B cell (primary cell): ENCODE measurements around the gene CCNK. TPM values are rescaled to one million over a fixed set of nuclear protein-coding genes. Genes with fewer than 3 reads are reported as not detected.

Experiments
- ATAC-seq: fragments of 200-7000 bp; cut with Tn5 transposase; one replicate; pipeline ENCODE4 v1.10.0; 2021; ENCODE audit warnings: low read depth, mild to moderate bottlenecking, moderate number of reproducible peaks, moderate library complexity
- CTCF ChIA-PET: fragments of 350-600 bp; sonication (Branson Sonifier 250); formaldehyde crosslinking; loops from one replicate; lab custom pipeline; 2021; ENCODE audit warnings: antibody characterized with exemption, inconsistent platforms; lab: Charles Lee
- POLR2A ChIA-PET: fragments of 350-600 bp; sonication (Branson Sonifier 250); formaldehyde crosslinking; loops from one replicate; lab custom pipeline; 2021; ENCODE audit warnings: antibody characterized with exemption; lab: Charles Lee
- DNase-seq: peaks from one replicate; pipeline ENCODE4 v3.0.0; 2013
- H2AFZ ChIP-seq: 2 replicates; pipeline ENCODE4 v1.6.1; 2012; ENCODE audit warnings: mild to moderate bottlenecking, low read depth, low read length; ENCODE audit not compliant: insufficient read depth, poor library complexity, severe bottlenecking
- H3K27ac ChIP-seq, 2 donors: 1 replicate in 1 of 2; 2 replicates in 1 of 2; pipeline ENCODE4 v1.5.1; 2012 to 2013; ENCODE audit warnings: low read length in 2 of 2, mild to moderate bottlenecking in 2 of 2, moderate library complexity in 1 of 2
- H3K27me3 ChIP-seq, 4 experiments: fragments of 200-600 bp in 1 of 4; sonication (generic) in 1 of 4; replicated peaks in 1 of 4; 1 replicate in 2 of 4; 2 replicates in 2 of 4; pipeline versions ENCODE4 v1.6.1 to v1.7.0; 2013 to 2016; ENCODE audit warnings: low read length in 3 of 4, mild to moderate bottlenecking in 2 of 4, mixed read lengths in 1 of 4, moderate library complexity in 1 of 4; ENCODE audit not compliant: insufficient read depth in 4 of 4, control insufficient read depth in 3 of 4; ENCODE audit errors: control extremely low read depth in 1 of 4
- H3K36me3 ChIP-seq, 2 experiments: replicated peaks in 1 of 2; 1 replicate in 1 of 2; 2 replicates in 1 of 2; pipeline versions ENCODE4 v1.6.1 to v1.7.1; 2013; ENCODE audit warnings: low read length in 1 of 2; ENCODE audit not compliant: insufficient read depth in 2 of 2, control insufficient read depth in 1 of 2; ENCODE audit errors: control extremely low read depth in 1 of 2, extremely low read depth in 1 of 2
- H3K4me1 ChIP-seq, 2 donors: fragments of 200-600 bp in 1 of 2; sonication (generic) in 1 of 2; 1 replicate in 1 of 2; 2 replicates in 1 of 2; pipeline versions ENCODE4 v1.5.1 to v1.6.1; 2013 to 2017; ENCODE audit warnings: low read length in 2 of 2; ENCODE audit not compliant: control insufficient read depth in 2 of 2, insufficient read depth in 2 of 2
- H3K4me2 ChIP-seq: replicated peaks from 2 replicates; pipeline ENCODE3; 2012; ENCODE audit warnings: mild to moderate bottlenecking, low read depth, low read length; ENCODE audit not compliant: poor library complexity, severe bottlenecking
- H3K4me3 ChIP-seq, 5 experiments: fragments of 200-600 bp in 1 of 5; sonication (generic) in 1 of 5; 1 replicate in 3 of 5; 2 replicates in 2 of 5; pipeline versions ENCODE4 v1.5.1 to v1.7.0; 2011 to 2016; ENCODE audit warnings: low read length in 4 of 5, mild to moderate bottlenecking in 4 of 5, low read depth in 2 of 5, control low read depth in 1 of 5, moderate library complexity in 1 of 5; ENCODE audit not compliant: insufficient read depth in 1 of 5; ENCODE audit errors: control extremely low read depth in 1 of 5, extremely low read depth in 1 of 5
- H3K79me2 ChIP-seq: fragments of 200-600 bp; sonication (generic); one replicate; pipeline ENCODE4 v1.6.0; 2016; ENCODE audit warnings: low read length; ENCODE audit not compliant: control insufficient read depth, insufficient read depth
- H3K9ac ChIP-seq: fragments of 200-600 bp; sonication (generic); 2 replicates; pipeline ENCODE4 v1.6.1; 2017; ENCODE audit warnings: mild to moderate bottlenecking, low read length, moderate library complexity
- H3K9me3 ChIP-seq, 3 donors: one replicate each; pipeline versions ENCODE4 v1.6.1 to v1.7.1; 2013; ENCODE audit warnings: low read length in 2 of 3; ENCODE audit not compliant: control insufficient read depth in 2 of 3, insufficient read depth in 1 of 3; ENCODE audit errors: control extremely low read depth in 1 of 3
- H4K20me1 ChIP-seq: 2 replicates; pipeline ENCODE4 v1.6.0; 2012; ENCODE audit warnings: mild to moderate bottlenecking, low read length; ENCODE audit not compliant: insufficient read depth, control insufficient read depth, poor library complexity, severe bottlenecking
- H3K27ac Mint-ChIP-seq: one replicate; pipeline ENCODE4 v1.8.0; 2021; ENCODE audit warnings: mixed read lengths
- H3K27me3 Mint-ChIP-seq: one replicate; pipeline ENCODE4 v1.8.0; 2021; ENCODE audit warnings: mixed read lengths
- H3K4me1 Mint-ChIP-seq: one replicate; pipeline ENCODE4 v1.8.0; 2021; ENCODE audit warnings: mixed read lengths
- H3K4me3 Mint-ChIP-seq: one replicate; pipeline ENCODE4 v1.8.0; 2021; ENCODE audit warnings: mixed read lengths
- H3K9me3 Mint-ChIP-seq: one replicate; pipeline ENCODE4 v1.8.0; 2022; ENCODE audit warnings: mixed read lengths; ENCODE audit not compliant: insufficient read depth
- EZH2 ChIP-seq: IDR thresholded peaks from 2 replicates; pipeline ENCODE4 v1.6.1; 2012; ENCODE audit warnings: borderline replicate concordance, low read depth, mild to moderate bottlenecking, moderate library complexity, low read length; ENCODE audit not compliant: insufficient read depth, poor library complexity, severe bottlenecking
- WGBS: methylation state at CpG from one replicate; pipeline ENCODE4 v1.1.5; 2013; ENCODE audit warnings: missing lambda C conversion rate; ENCODE audit not compliant: insufficient coverage; 5-methylcytosine and 5-hydroxymethylcytosine counted together
- intact Hi-C: fragments of 100-400 bp; cut with micrococcal nuclease; formaldehyde crosslinking; loops from one replicate; pipeline ENCODE4 v1.10.0; 2022
- polyA plus RNA-seq: library from polyadenylated mRNA; depleted of rRNA; stranded (reverse); fragments of >200 nt; gene quantifications from 2 replicates; pipeline ENCODE4 v1.2.3, GENCODE V29; 2012
- total RNA-seq, 2 donors: library from RNA; stranded (reverse); fragments of 120-200 nt in 1 of 2; gene quantifications; 1 replicate in 1 of 2; 2 replicates in 1 of 2; pipeline versions ENCODE4 v1.2.3 to v1.2.4, GENCODE V29; 2013 to 2022
- TF ChIP-seq, protein P1 (sequence below): fragments of 200-600 bp; IDR thresholded peaks from one replicate; pipeline ENCODE4 v1.8.0; 2022; ENCODE audit warnings: antibody characterized with exemption, mild to moderate bottlenecking

CCNK gene
- total and polyA plus RNA-seq, 2 donors (not counting 1 experiment from before 2014, with no cell fraction given), result 17.5 to 82.0 TPM

DNA sequence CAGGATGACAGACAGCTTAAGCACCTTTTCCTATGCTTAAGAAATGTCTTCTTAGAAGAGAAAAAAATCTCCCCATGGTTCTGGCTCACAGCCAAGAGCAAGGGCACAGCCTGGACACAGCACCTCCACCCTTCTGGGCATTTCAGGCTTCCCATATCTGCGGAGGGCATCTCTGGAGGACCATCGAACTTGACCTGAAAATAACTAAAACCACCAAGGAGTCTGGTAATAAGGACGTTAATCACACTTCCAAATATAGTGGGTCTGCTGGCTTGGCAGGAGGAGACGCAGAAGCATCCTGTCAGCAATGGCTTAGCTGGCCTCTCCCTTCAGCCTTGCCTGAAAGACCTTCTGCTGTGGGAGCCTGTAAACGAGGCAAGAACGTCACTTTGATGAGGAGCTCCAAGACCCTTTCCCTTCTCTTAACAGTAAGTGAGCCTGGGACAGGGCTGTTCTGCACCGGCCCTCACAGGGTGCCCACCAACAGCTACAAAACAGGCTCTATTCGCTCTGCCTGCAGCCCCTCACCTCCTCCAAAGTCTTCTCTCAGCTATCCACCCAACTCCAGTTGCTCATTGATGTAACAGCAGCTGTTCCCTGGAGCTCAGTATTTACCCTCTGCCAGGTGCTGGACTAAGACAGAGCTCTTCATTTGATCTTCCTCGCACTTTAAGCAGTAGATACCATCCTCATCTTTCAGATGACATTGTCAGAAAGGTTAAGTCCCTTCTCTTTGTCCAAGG is 13.7 kb upstream of the CCNK start:
- no peak for DNase-seq
- Histone ChIP-seq H3K9me3 (no peaks in the 10 kb centered on the region), H2AFZ (no peak overlapping the region), H3K4me2 (no peak overlapping the region), H3K4me3 (no peak overlapping the region), H3K27ac (no peak overlapping the region), H3K4me1 (no peaks in the 10 kb centered on the region), H3K79me2 (peaks cover 67% of the 10 kb centered on the region), H3K27me3 (no peaks in the 10 kb centered on the region), H3K36me3 (peaks cover 9 to 23% of the 10 kb centered on the region in 2 experiments), H4K20me1 (peaks cover 64% of the 10 kb centered on the region), H3K9ac (no peak overlapping the region)
- no peak for TF ChIP-seq EZH2
- TF ChIP-seq, protein P1, sequence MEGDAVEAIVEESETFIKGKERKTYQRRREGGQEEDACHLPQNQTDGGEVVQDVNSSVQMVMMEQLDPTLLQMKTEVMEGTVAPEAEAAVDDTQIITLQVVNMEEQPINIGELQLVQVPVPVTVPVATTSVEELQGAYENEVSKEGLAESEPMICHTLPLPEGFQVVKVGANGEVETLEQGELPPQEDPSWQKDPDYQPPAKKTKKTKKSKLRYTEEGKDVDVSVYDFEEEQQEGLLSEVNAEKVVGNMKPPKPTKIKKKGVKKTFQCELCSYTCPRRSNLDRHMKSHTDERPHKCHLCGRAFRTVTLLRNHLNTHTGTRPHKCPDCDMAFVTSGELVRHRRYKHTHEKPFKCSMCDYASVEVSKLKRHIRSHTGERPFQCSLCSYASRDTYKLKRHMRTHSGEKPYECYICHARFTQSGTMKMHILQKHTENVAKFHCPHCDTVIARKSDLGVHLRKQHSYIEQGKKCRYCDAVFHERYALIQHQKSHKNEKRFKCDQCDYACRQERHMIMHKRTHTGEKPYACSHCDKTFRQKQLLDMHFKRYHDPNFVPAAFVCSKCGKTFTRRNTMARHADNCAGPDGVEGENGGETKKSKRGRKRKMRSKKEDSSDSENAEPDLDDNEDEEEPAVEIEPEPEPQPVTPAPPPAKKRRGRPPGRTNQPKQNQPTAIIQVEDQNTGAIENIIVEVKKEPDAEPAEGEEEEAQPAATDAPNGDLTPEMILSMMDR, result no peak
- 93% methylated on average over 6 of the region's 9 CpGs for WGBS
- H3K4me1 Mint-ChIP-seq, result peaks cover 9% of the 10 kb centered on the region
- POLR2A ChIA-PET, result no interaction called here
- CTCF ChIA-PET, result no interaction called here
- H3K4me3 Mint-ChIP-seq, result no peak overlapping the region
- no peaks in the 10 kb centered on the region for H3K27me3 Mint-ChIP-seq
- H3K9me3 Mint-ChIP-seq, result no peaks in the 10 kb centered on the region
- H3K27ac Mint-ChIP-seq, result no peak overlapping the region
- intact Hi-C loops, result no loop called here
- ATAC-seq, result no peak

DNA sequence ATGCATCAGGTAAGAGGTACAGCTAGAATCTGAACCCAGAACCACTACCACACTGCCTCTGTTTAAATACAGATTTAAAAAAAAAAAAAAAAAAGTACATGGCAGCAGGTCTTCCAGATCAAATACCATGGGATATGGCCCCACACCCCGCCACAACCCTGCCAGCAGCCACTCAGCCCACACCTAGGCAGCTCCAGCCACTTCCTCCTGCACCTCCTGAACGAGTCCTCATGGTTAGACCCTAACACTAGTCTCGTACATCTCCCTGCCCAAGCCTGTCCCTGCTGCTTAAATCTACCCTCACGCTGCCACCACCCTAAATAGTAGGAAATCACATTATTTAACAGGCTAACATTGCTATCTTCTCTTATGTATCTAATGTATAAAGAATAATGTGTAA is 13.1 kb upstream of the CCNK start:
- H3K9me3 ChIP-seq, result no peaks in the 10 kb centered on the region
- peaks cover 12% of the 10 kb centered on the region for H3K4me1 Mint-ChIP-seq
- H2AFZ ChIP-seq, result no peak overlapping the region
- peaks cover 69% of the 10 kb centered on the region for H4K20me1 ChIP-seq
- 51% methylated on average over 2 of the region's 4 CpGs for WGBS
- no peaks in the 10 kb centered on the region for H3K9me3 Mint-ChIP-seq
- DNase-seq (no peak), ATAC-seq (no peak)
- H3K27ac Mint-ChIP-seq, result no peak overlapping the region
- H3K4me3 Mint-ChIP-seq, result no peak overlapping the region
- CTCF ChIA-PET, result no interaction called here
- no peak overlapping the region for H3K4me3 ChIP-seq
- no peak for TF ChIP-seq EZH2
- TF ChIP-seq, protein P1, result no peak
- H3K79me2 ChIP-seq, result peaks cover 73% of the 10 kb centered on the region
- no peaks in the 10 kb centered on the region for H3K27me3 Mint-ChIP-seq
- peaks cover 5 to 17% of the 10 kb centered on the region in 2 experiments for H3K36me3 ChIP-seq
- POLR2A ChIA-PET, result no interaction called here
- intact Hi-C loops, result no loop called here
- H3K4me2 ChIP-seq, result no peak overlapping the region
- H3K9ac ChIP-seq, result no peak overlapping the region
- H3K4me1 ChIP-seq, result no peaks in the 10 kb centered on the region
- H3K27ac ChIP-seq, result no peak overlapping the region
- H3K27me3 ChIP-seq, result no peaks in the 10 kb centered on the region
